ENCODE data around the gene HECTD1.

The HECTD1 gene

DNA sequence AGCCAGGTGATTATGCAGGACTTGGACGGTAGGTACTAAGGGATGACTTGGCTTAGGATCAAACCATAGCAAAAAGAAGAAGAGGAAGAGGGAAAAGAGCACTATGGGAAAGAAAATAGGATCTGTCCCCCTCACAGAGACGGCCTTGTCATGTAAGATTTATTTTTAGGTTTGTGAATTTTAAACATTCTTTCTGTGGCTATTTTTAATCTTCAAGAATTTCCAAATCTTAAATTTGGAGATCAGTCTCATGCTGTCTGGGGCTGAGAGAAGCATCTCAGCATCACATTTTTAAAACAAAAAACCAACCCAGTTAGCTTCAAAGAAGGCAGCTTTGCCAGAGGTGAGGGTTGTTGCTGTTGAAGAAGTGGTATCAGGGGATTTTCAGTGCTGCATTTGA is 128.8 kb downstream of the HECTD1 start:
- no peak for DNase-seq (ENCODE audit: low read depth in 1 of 2, low spot score in 1 of 2)
- Histone ChIP-seq H3K27ac (replicated peaks) (no peak overlapping the region), H3K27me3 (ENCODE audit: insufficient read depth, poor library complexity, severe bottlenecking) (no peaks in the 10 kb centered on the region), H3K4me3 (replicated peaks; ENCODE audit: insufficient read depth, low read length) (no peak overlapping the region)
- no peak for TF ChIP-seq SPI1 (IDR thresholded peaks at IDR 0.05; ENCODE audit: borderline replicate concordance, low read depth)
- TF ChIP-seq REST (IDR thresholded peaks at IDR 0.05; ENCODE audit: insufficient replicate concordance, low read depth) = no peak
- TF ChIP-seq GABPA (IDR thresholded peaks at IDR 0.05; ENCODE audit: low read depth) = no peak
- no peak for TF ChIP-seq CTCF (IDR thresholded peaks at IDR 0.05; ENCODE audit: insufficient read depth, low read length)
- no peak for TF ChIP-seq POLR2AphosphoS5 (IDR thresholded peaks at IDR 0.05; ENCODE audit: low read depth)

GRCh38 chr14:31075144-31075543 is 132.4 kb downstream of the HECTD1 start:
- Histone ChIP-seq H3K27me3 (ENCODE audit: insufficient read depth, poor library complexity, severe bottlenecking) (no peaks in the 10 kb centered on the region), H3K27ac (replicated peaks) (no peak overlapping the region), H3K4me3 (replicated peaks; ENCODE audit: insufficient read depth, low read length) (no peak overlapping the region)
- peak; percentile 33; the same call in 1 of the 2 replicates for TF ChIP-seq SPI1 (IDR thresholded peaks at IDR 0.05; ENCODE audit: borderline replicate concordance, low read depth)
- no peak for TF ChIP-seq REST (IDR thresholded peaks at IDR 0.05; ENCODE audit: insufficient replicate concordance, low read depth)
- no peak for DNase-seq (ENCODE audit: low read depth in 1 of 2, low spot score in 1 of 2)

DNA sequence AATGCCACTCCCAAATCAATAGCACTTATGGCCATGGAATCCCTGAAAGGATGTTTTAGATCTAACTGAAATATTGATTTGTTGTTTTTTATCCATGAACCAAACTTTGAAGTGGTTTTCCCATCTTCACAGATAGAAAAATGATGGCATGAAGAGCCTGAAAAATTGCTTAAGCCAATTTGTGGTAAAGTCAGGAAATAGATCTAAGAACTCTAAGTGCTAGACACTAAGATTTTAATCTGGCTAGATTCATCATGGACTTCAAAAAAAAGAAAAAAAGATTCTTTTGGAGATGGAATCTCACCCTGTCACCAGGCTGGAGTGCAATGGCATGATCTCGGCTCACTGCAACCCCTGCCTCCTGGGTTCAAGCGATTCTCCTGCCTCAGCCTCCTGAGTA is 136.4 kb downstream of the HECTD1 start:
- no peaks in the 10 kb centered on the region for H3K27me3 ChIP-seq (ENCODE audit: insufficient read depth, poor library complexity, severe bottlenecking)
- no peak for TF ChIP-seq CTCF (IDR thresholded peaks at IDR 0.05; ENCODE audit: insufficient read depth, low read length)
- no peak overlapping the region for H3K4me3 ChIP-seq (replicated peaks; ENCODE audit: insufficient read depth, low read length)
- no peak overlapping the region for H3K27ac ChIP-seq (replicated peaks)
- no peak for DNase-seq (ENCODE audit: low read depth in 1 of 2, low spot score in 1 of 2)

DNA sequence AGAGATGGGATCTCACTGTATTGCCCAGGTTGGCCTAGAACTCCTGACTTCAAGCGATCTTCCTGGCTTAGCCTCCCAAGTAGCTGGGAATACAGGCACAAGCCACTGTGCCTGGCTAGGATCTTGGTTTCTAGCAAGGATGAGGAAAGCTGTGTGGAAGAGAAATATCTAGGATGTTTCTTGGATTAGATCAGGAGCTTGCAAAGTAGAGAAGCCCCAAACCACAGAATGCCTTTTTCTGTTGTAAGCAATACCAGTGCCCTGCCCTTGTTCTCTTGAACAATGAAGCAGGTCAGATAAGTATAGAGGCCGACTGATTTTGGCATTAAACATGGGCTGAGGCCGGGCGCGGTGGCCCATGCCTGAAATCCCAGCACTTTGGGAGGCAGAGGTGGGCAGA is 137.2 kb downstream of the HECTD1 start:
- no peak for DNase-seq (ENCODE audit: low read depth in 1 of 2, low spot score in 1 of 2)
- TF ChIP-seq CTCF (IDR thresholded peaks at IDR 0.05; ENCODE audit: insufficient read depth, low read length) = no peak
- TF ChIP-seq SPI1 (IDR thresholded peaks at IDR 0.05; ENCODE audit: borderline replicate concordance, low read depth) = no peak
- Histone ChIP-seq H3K4me3 (replicated peaks; ENCODE audit: insufficient read depth, low read length) (no peak overlapping the region), H3K27me3 (ENCODE audit: insufficient read depth, poor library complexity, severe bottlenecking) (no peaks in the 10 kb centered on the region), H3K27ac (replicated peaks) (no peak overlapping the region)

Data from HL-60 (cell line).